NCI-H446 (cell line): ENCODE results near the gene MAB21L4.

Experiments used
- DNase-seq, 2 experiments: peaks; one replicate each; lab custom pipeline; 2025; lab: John Stamatoyannopoulos, UW

Gene MAB21L4

DNA sequence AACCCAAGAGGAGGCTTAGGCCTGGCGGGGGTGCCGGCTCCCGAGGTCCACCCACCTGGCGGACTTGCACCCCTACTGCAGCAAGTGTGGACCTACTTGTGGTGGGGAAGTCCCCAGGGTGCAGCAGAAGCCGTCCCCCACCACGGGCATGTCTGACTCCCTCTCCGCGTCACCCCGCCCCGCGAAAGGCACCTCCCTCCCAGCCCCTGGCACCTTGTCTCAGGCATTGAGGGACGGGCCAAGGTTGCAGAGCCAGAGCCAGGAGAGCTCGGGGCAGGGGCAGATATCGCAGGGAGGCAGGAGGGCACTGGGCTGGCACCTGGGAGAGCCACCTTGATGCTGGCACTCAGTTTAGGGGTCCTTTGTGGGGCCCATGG, 29.2 kb upstream of the MAB21L4 start:
- DNase-seq: no peak

GRCh38 chr2:240922982-240923537, 27.1 kb upstream of the MAB21L4 start:
- peak in 1 of 2 experiments; percentile 12 for DNase-seq

- DNase-seq: no peak
These were observed 26.5 kb upstream of the MAB21L4 start for GRCh38 chr2:240922245-240922981.

DNA sequence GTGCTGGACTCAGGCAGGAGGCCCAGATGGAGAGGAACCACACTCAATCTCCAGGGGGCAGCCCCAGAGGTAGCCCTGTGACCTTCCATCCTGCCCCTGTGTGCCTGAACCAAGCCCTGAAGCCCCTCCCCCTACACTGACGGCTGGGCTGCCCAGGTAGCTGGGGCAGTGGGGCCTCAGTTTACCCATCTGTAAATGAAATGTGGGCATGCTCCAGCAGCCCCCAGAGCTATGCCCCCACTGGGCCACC, 26.0 kb upstream of the MAB21L4 start:
- DNase-seq: no peak

- DNase-seq: peak in 1 of 2 experiments; percentile 39
These were observed 25.5 kb upstream of the MAB21L4 start for GRCh38 chr2:240921311-240921994.

DNA sequence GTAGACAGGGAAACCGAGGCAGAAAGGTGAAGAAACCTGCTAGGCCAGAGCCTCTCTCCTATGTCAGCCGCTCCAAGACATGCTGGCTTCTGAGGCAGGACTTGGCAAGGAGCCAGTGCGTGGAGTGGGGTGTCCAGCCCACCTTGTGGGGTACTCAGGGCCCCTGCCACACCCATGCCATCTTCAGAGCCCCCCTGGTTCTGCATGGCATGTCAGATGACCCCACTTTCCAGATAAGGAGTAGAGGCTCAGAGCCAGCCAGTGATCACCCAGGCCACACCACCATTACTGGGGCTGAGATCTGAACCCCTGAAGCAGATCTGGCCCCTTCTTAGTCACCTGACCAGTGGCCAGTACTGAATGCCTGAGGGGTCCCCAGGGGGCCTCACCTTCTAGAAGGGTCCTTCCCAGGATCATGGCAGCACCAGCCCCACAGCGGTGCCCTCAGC, 24.9 kb upstream of the MAB21L4 start:
- DNase-seq: no peak

DNA sequence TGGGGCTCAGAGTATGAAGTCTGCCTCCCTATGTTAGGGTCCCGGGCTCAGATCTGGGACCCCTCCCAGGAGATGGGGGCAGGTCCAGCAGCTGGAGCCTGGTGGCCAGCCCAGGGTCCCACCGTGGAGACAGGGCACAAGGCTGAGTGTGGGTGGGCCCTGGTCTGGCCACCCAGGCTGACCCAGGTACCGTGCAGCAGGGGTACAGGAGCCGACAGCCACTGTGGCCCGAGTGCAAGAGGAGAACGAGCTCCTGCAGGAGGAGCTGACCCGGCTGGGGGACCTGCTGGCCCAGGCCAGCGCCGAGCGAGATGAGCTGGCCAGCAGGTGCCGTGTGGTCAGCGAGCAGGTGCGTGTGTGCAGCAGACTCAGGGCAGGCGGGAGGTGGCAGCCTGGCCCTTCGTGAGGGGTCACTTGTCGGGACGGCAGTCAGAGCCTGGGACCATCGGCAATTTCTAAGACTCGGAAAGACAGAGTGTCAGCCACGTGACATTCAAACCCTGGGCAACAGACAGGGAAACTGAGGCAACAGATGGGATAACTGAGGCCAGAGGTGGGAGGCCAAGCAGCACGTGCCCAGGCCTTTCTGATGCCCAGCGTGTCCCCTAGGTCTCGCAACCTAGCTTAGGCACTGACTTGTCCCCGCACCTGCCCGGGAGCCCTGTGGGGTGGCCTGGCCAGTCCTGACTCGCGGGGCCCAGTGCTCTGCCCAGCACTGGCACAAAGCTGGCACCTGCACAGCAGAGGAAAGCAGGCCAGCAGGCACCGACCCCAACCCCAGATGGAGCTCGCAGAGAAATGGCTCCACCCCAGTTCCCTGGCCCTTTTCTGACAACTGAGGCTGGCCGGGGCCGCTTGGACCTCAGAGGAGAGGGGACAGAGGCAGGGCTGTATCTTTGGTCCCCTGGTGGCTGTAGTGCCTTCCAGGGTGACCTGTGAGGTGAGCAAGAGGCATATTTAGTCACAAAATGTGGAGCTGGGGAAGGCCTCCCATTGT, 24.1 kb upstream of the MAB21L4 start:
- no peak for DNase-seq

- DNase-seq: no peak
These were observed 23.3 kb upstream of the MAB21L4 start for GRCh38 chr2:240919161-240919781.

- no peak for DNase-seq
These were observed 22.5 kb upstream of the MAB21L4 start for GRCh38 chr2:240918258-240919091.

DNA sequence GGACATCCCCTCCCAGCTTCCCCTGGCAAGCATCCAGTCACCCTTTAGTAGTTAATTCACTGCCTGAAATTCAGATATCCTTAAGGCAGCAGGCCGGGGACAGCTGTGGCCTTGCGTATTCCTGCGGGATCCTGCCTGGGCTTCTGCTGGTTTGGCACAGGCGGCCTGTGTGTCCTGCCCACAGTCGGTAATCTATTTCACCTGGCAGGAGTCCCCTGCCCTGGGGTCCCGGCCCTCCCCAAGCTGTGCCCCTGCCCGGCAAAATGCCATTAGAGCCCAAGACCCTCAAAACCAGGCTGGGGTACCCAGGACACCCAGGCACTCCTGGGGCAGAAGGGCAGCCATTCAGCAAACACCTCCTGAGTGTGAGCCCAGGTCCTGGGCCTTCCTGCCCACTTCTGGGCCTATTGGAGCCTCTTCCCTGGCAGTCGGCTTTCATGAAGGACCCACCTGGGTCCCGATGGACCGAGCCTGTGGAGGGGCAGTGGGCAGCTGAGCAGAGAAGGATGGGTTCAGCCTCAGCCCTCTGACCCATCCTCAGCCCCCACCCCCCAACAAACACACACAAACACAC, 21.8 kb upstream of the MAB21L4 start:
- no peak for DNase-seq

GRCh38 chr2:240917009-240917683, 21.2 kb upstream of the MAB21L4 start:
- no peak for DNase-seq

DNA sequence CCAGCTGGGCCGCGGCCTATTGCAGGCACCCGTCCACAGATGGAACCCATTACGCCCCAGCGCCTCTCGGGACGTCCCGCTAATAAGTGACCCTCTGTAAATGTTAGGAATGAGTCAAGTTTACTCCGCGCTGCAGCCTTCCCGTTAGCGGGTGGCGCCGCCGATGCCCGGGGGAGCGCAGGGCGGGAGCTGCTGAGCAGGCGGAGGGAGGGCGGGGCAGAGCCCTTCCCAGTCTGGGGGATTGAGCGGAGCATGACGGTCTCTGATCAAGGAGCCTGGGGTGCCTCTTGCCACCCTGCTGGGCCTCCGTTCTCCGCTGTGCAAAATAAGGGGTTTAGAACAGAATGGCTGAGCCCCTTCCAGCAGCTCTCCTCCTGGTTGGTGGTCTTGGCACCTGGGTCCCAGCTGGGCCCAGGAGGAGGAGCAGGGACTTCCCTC, 20.6 kb upstream of the MAB21L4 start:
- no peak for DNase-seq

- no peak for DNase-seq
These were observed 19.8 kb upstream of the MAB21L4 start for GRCh38 chr2:240915526-240916341.

DNA sequence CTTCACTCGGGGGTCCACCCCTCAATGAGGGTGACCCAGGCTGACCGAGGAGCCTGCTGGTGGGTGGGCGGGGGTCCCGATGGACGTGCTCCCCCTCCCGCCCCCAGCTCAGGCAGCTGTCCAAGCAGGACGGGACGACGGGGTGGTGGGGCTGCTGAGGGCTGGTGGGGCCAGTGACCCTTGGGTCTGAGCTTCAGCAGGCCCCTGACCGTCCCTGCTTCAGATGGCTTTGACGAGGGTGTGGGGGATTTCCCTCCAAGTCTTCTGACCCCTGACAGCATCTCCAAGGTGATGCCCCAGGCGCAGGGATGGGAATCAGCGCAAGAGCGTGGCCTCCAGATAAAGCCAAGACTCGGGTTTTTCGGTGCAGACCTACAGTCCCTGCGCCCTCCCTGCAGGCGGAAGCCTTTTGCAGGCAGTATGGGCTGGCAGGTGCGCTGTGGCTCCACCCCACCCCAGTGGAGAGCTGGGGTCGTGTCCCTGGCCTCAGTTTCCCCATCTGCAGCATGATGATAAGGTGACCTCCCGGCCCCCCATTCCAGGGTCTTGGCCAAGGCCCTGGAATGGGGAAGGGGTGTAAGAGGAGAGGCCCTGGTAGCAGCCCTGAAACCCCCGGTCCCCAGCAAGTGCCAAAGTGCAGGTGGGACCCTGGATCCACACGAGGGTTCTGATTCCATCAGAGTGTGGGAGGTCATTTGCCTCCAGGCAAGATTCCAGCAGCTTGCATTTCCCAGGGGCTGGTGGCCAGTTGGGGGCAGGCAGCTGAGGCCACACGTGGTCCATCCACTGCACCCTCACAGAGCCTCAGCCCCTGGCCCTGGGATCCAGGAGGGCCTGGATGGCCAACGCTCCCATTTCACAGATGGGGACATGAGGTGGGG, 18.9 kb upstream of the MAB21L4 start:
- no peak for DNase-seq

DNA sequence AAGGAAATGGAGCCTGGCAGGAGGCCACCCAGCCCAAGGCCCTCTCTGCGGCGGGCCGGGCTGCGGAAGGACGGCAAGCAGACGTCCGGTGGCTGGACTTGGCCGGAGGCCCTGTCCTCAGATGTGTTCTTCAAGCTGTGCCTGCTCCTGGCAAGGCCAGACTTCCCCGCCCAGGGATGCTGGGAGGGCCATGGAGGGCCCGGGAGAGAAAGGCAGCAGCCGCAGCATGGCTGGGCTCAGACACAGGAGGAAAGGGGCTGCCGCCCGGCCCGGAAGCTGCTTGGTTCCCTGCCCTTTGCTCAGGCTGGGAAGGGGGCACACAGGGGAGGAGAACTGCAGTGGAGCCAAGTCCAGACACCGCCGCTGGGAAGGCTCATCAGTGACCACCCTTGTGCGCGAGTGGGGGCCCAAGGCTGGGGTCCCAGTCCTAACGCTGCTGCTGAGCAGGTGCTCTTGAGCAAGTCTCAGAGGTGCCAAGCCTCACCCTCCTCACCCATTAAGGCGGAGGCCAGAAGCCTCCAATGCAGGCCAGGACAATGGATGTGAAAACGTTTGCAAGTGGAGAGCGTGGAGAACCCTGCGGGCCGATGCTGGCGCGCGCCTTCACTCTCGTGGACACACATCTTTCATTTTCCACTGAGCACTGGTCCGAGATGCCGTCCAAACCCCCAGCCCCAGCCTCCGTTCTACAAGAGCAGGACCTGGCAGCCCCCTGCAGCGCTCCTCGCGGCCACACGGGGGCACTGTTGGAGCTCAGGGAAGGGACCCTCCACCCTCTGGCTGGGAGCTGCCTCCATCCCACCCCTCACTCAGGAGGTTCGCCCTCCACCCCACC, 18.1 kb upstream of the MAB21L4 start:
- peak in 1 of 2 experiments; percentile 50 for DNase-seq

DNA sequence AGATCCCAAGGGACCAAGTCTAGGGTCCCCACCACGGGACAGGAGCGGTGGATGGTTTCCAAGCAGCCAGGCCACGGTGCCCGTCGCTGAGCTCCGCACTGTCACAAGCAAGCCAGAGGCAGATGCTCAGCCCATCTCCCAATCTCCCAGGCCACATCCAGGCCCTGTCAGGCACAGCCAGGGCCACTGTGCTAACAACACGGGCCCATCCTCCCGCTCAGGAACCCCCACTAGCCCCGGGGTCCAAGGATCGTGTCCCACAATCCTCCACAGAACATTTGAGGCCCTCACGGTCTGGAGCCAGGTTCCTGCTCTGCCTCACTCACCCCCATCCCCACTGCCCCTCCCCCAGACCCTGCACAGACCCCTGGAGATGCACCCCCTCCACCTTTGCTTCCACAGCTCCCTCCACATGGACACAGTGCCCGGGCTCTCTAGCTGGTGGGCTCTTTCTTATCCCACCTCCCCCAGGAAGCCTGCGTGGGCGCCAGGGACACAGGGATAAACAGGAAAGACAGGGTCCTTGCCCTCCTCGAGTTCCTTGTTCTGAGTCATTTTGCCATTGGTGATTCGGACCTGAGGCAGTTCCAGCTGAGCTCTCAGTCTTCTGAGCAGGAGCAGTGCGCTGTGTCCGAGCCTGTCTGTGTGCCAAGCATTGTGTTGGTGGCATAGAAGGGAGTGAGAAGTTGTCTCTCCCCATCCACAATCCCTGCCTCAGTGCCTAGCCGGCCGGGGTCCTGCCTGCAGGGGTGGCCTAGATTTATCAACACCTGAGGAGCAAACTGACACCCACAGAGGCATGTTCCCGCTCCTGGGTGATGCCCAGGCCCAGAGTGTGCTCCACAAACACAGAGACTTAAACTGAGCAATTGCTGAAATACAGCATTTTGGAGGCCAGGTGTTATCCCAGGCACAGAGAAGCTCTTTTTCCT, 17.2 kb upstream of the MAB21L4 start:
- DNase-seq: no peak
